Subcutaneous adipose tissue (tissue), 4 donors: ENCODE measurements around the gene LONP1. TPM values are rescaled to one million over a fixed set of nuclear protein-coding genes. Genes with fewer than 3 reads are reported as not detected.

Source experiments
- CTCF ChIP-seq: fragments of 450-650 bp; IDR thresholded peaks from one replicate; pipeline ENCODE4 v1.5.1; 2016; ENCODE audit warnings: low read depth, mild to moderate bottlenecking, control low read depth, antibody characterized with exemption, moderate library complexity
- total RNA-seq, 4 donors: library from RNA; depleted of rRNA; stranded (reverse); fragments of >200 nt; gene quantifications; one replicate each; pipeline ENCODE4 v1.1.0, GENCODE V29; 2016

The LONP1 gene
- total RNA-seq, 4 donors from 2014 or later = 38.8 to 90.4 (median 43.5) TPM

- no peak for TF ChIP-seq CTCF
Measured at GRCh38 chr19:5674714-5675113, 45.2 kb downstream of the LONP1 start.

- no peak for TF ChIP-seq CTCF
Measured at GRCh38 chr19:5673752-5674151, 46.2 kb downstream of the LONP1 start.

- no peak for TF ChIP-seq CTCF
Measured at GRCh38 chr19:5672708-5673459, 47.1 kb downstream of the LONP1 start.

GRCh38 chr19:5671600-5671999 lies 48.3 kb downstream of the LONP1 start:
- no peak for TF ChIP-seq CTCF

- TF ChIP-seq CTCF = no peak
Measured at GRCh38 chr19:5669212-5669611, 50.7 kb downstream of the LONP1 start.

GRCh38 chr19:5667751-5668271 lies 52.1 kb downstream of the LONP1 start:
- TF ChIP-seq CTCF = no peak

GRCh38 chr19:5666921-5667610 lies 52.9 kb downstream of the LONP1 start:
- no peak for TF ChIP-seq CTCF
